Inflammatory macrophage treated with lipopolysaccharide for 4 hours (primary cell): ENCODE data around the gene VTN.

Experiments used
- DNase-seq: peaks from one replicate; pipeline ENCODE4 v3.0.0-alpha.2; 2020

The VTN gene

GRCh38 chr17:28395426-28395825, 25.3 kb upstream of the VTN start:
- DNase-seq = no peak

DNA sequence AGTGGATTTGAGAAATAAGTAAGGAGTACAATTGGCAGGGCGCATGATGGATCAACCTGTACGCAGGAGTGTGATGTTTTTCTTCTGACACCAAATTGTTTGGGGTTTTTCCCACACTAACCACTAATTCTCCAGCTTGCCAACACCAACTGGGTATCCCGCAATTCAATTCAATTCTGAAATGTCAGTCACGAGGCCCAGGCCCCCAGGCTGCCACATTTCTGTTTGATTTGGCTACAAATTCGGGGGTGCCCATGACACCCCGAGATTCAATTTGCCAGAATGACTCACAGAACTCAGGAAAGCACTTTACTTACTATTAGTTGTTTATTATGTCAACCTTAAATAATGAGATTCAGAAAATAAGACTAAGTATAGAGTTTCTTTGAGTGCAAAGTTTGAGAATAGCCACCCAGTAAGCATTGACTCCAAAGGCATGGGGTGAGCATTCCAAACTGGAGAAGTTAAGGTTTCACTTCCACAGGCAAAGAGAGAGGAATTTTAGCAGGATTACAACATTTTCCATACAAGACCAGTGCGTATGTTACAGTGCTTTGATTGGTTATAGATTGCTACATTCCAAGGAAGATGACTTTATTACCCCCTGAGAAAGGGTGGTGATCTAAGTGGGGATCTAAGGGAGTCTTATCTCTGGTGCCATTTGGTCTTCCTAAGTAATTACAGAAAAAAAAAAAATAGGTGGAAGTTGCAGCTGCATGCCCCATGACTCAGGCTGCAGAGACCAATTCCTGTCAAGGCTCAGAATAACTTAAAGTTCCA, 24.4 kb upstream of the VTN start:
- no peak for DNase-seq

DNA sequence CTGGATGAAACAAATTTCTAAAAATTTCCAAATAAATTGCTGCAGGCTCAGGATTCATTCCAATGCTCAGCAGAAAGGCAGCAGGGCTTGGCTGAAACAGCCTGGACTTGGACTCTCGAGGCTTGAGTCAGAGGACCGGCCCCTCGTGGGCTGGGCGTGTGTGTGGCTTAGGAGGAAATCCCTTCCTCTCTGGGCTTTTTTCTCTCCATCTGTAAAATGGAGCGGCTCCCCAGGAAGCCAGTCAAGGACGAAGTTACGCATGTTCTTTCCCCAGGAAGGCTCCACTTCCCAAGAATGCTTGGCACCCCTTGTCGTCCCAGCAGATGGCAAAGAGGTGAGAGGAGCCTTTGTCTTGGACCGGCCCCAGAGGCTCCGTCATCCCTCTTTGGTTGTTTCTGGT, 22.4 kb upstream of the VTN start:
- no peak for DNase-seq

GRCh38 chr17:28391401-28391800, 21.3 kb upstream of the VTN start:
- DNase-seq = no peak

DNA sequence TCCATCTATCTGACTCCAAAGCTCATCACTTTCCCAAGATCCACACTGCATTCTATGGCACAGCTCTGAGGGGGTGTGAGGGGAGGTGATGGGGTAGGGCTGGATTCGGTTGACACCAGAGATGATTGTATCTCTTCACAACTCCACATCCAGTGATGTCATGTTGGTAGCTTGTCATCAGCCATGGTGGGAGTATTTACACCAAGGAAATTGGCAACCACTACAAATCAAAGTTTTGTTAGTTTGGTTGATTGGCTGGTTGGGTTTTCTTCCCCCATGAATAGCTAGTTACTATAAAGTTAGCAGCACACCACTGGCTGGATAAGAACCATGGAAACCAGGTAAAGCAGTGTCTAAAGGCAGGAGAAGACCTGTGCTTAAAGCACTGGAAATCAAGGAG, 20.9 kb upstream of the VTN start:
- DNase-seq = no peak

DNA sequence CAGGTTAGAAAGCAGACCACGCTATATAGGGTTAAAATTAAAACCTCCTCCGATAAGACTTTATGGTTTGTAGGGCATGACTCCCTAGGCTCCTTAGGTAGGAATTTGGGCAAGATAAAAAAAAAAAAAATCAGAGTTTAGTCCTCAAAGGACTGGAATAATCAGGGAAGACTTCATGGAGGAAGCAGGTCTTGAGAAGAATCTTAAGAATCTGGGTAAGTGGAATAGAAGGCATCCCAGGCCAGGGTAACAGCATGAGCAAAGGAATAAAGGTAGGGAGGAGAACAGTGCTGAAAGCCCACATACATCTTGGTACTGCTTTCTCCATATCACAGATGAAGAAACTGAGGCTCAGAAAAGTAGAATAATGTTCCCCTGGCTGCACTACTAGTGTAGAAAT, 20.5 kb upstream of the VTN start:
- no peak for DNase-seq

GRCh38 chr17:28390141-28390540, 20.0 kb upstream of the VTN start:
- DNase-seq = no peak

GRCh38 chr17:28388106-28388505, 18.0 kb upstream of the VTN start:
- no peak for DNase-seq

GRCh38 chr17:28386391-28386790, 16.3 kb upstream of the VTN start:
- no peak for DNase-seq

DNA sequence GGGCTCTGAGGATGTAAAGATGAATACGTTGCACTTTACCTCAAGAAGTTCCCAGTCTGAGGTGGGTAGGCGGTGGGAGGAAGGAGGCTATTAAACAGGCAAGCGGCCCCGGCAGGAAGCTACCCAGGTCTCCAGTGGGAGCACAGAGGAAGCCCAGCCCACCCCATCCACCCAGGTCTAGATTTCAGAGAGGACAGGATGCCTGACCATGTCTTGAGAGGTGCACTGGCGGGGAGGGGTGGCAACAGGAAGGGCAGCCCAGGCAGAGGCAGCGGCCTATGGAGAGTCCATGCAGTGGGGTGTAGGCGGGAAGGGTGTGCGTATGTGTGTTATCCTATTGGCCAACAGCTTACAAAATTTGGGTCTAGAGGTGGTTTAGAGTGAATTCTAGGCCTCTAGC, 15.3 kb upstream of the VTN start:
- no peak for DNase-seq

- DNase-seq = no peak
These were observed 14.9 kb upstream of the VTN start for GRCh38 chr17:28385037-28385400.

DNA sequence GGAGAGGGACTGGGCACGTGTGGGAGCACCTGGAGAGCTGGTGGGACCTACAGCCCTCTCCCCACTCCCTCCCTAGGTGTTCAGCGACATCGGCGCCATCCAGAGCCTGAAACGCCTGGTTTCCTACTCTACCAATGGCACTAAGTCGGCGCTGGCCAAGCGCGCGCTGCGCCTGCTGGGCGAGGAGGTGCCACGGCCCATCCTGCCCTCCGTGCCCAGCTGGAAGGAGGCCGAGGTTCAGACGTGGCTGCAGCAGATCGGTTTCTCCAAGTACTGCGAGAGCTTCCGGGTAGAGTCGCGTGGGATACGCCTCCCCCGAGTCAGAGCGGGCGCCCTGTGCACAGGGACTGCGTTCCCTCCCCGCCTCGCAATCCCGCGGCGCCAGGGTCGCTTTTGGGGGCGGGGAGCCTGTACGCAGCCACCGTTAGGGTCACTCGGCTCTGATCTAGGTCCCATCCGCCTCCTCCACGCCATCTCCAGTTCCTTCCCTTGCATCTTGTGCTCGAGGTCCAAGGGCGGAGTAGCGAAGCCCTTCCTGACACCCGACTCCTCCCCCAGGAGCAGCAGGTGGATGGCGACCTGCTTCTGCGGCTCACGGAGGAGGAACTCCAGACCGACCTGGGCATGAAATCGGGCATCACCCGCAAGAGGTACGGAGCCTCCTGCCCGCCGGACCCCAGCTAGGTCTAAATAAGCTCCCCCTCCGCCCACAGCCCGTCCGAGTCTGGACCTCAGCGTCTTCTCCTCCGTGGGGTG, 14.4 kb upstream of the VTN start:
- peak; percentile 55 for DNase-seq

GRCh38 chr17:28381141-28381825, 11.2 kb upstream of the VTN start:
- peak; percentile 43 for DNase-seq

GRCh38 chr17:28379814-28380801, 10.0 kb upstream of the VTN start:
- peak; percentile 64 for DNase-seq

GRCh38 chr17:28372945-28373274, 2.8 kb upstream of the VTN start:
- DNase-seq = no peak

DNA sequence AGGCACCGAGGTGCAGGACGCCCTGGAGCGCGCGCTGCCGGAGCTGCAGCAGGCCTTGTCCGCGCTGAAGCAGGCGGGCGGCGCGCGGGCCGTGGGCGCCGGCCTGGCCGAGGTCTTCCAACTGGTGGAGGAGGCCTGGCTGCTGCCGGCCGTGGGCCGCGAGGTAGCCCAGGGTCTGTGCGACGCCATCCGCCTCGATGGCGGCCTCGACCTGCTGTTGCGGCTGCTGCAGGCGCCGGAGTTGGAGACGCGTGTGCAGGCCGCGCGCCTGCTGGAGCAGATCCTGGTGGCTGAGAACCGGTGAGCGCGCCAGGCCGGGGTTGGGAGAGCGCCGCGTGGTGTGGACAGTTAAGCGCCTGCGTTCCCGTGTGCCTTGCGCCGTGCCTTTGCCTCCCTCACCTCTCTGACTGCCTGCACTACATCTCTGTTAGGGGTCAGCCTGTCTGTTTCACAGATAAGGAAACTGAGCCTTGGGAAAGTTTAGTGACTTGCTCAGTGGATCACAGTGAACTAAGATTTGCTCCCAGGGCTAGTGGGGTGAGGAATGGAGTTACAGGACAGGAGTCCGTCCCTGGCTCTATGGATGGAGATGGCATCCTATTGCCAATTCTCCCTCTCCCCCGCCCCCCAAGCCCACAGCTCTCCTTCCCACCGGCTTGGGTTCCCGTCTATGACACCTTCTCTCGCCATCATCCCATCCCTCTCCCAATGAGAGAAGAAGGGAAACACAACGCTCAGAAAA, 2.3 kb upstream of the VTN start:
- no peak for DNase-seq

DNA sequence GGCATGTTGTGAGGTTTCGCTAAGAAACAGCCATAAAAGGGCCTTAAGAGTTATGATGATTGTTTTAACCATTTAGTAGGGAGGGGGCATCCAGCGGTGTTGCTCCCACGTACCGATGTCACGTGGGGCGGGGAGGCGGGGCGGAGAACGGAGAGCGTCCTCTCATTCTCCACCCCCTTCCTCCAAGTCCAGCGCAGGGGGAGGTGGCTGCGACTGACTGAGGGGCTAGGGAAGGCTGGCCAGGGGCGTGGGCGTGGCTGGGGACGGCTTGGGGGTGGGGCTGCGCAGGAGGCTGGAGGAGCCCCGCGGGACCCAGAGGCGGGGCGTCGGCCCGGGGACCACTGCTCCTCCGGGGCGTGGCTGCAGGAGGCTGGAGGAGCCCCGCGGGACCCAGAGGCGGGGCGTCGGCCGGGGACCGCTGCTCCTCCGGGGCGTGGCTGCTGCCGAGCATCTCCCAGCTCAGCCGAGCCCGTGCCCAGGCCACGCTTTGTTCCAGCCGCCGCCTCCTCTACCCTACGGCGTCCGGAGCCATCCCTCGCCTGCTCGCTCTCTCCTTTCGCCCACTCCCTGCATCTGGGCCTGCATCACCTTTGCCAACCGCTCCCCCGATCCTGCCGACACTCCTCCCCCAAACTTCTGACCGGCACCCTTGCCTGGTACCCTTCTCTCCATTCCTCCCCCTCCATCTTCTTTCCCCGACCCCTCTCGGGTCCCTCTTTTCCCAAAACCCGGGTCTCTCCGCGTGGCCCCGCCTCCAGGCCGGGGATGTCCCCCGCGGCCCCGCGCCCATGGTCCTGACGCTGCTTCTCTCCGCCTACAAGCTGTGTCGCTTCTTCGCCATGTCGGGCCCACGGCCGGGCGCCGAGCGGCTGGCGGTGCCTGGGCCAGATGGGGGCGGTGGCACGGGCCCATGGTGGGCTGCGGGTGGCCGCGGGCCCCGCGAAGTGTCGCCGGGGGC, 1.4 kb upstream of the VTN start, which contains the start of gene SARM1:
Gene SARM1 (plus strand): TSS at position 450 of the 958 bp plus-strand sequence. CDS start 339 bp downstream, at position 789.
- no peak for DNase-seq

- no peak for DNase-seq
These were observed 617 bp upstream of the VTN start for GRCh38 chr17:28370744-28371103.

GRCh38 chr17:28369684-28370034, 448 bp downstream of the VTN start:
- DNase-seq = no peak

- DNase-seq = no peak
These were observed 1.0 kb downstream of the VTN start for GRCh38 chr17:28368915-28369683.
